NCI-H446 treated with DMSO at 0.1 percent for 48 hours (cell line): ENCODE measurements around the gene SLC6A20.

Experiments
- DNase-seq: peaks from one replicate; lab custom pipeline; 2025; lab: John Stamatoyannopoulos, UW

SLC6A20 gene

GRCh38 chr3:45802146-45802545, 5.8 kb upstream of the SLC6A20 start:
- DNase-seq, result no peak

GRCh38 chr3:45800611-45801010, 4.3 kb upstream of the SLC6A20 start:
- no peak for DNase-seq

- no peak for DNase-seq
These were observed 3.2 kb upstream of the SLC6A20 start for GRCh38 chr3:45799586-45799985.

- DNase-seq, result no peak
These were observed 1.7 kb upstream of the SLC6A20 start for GRCh38 chr3:45798034-45798433.

- DNase-seq, result no peak
These were observed 734 bp upstream of the SLC6A20 start for GRCh38 chr3:45796902-45797637.

- DNase-seq, result no peak
These were observed 841 bp downstream of the SLC6A20 start for GRCh38 chr3:45795509-45795881.

- DNase-seq, result no peak
These were observed 1.7 kb downstream of the SLC6A20 start for GRCh38 chr3:45794660-45795059.

- DNase-seq, result no peak
These were observed 2.2 kb downstream of the SLC6A20 start for GRCh38 chr3:45794177-45794560.

GRCh38 chr3:45793482-45794176, 2.7 kb downstream of the SLC6A20 start:
- no peak for DNase-seq

GRCh38 chr3:45792516-45793172, 3.7 kb downstream of the SLC6A20 start:
- DNase-seq, result no peak

GRCh38 chr3:45792036-45792435, 4.3 kb downstream of the SLC6A20 start:
- no peak for DNase-seq

- no peak for DNase-seq
These were observed 5.7 kb downstream of the SLC6A20 start for GRCh38 chr3:45790596-45790995.

GRCh38 chr3:45789235-45789812, 7.0 kb downstream of the SLC6A20 start:
- DNase-seq, result no peak

GRCh38 chr3:45787551-45787950, 8.8 kb downstream of the SLC6A20 start:
- DNase-seq, result no peak

GRCh38 chr3:45786801-45787495, 9.4 kb downstream of the SLC6A20 start:
- DNase-seq, result no peak

- no peak for DNase-seq
These were observed 10.7 kb downstream of the SLC6A20 start for GRCh38 chr3:45785605-45786150.

GRCh38 chr3:45783667-45784066, 12.7 kb downstream of the SLC6A20 start:
- DNase-seq, result no peak

- DNase-seq, result no peak
These were observed 14.0 kb downstream of the SLC6A20 start for GRCh38 chr3:45782381-45782780.

- DNase-seq, result no peak
These were observed 14.5 kb downstream of the SLC6A20 start for GRCh38 chr3:45781841-45782240.

GRCh38 chr3:45781271-45781670, 15.1 kb downstream of the SLC6A20 start:
- DNase-seq, result no peak

- DNase-seq, result no peak
These were observed 16.3 kb downstream of the SLC6A20 start for GRCh38 chr3:45779746-45780735.
